HG02943 (cell line): ENCODE results near the gene RPS26.
"Not testable (repeated sequence)": the region's sequence is repeated elsewhere in the genome, so short reads cannot be mapped to it uniquely, and the experiment has no call there.

Source experiments
- ATAC-seq: cut with Tn5 transposase; IDR thresholded peaks from one replicate; pipeline ENCODE4 v1.9.1; 2021; ENCODE audit warnings: mild to moderate bottlenecking, low read depth, moderate library complexity; ENCODE audit not compliant: unreplicated experiment

The RPS26 gene

GRCh38 chr12:56074396-56074795 lies 32.7 kb downstream of the RPS26 start:
- ATAC-seq: no peak

- ATAC-seq: not testable (repeated sequence)
Measured at GRCh38 chr12:56077966-56078365, 36.2 kb downstream of the RPS26 start.

- no peak for ATAC-seq
Measured at GRCh38 chr12:56078427-56078826, 36.7 kb downstream of the RPS26 start.

GRCh38 chr12:56078931-56079722 lies 37.4 kb downstream of the RPS26 start:
- ATAC-seq: no peak

GRCh38 chr12:56079723-56080555 lies 38.2 kb downstream of the RPS26 start, which contains the start of gene ERBB3:
ERBB3 (plus strand) TSS chr12:56080165; CDS start chr12:56080301, 136 bp downstream.
- no peak for ATAC-seq

GRCh38 chr12:56080556-56081138 lies 38.9 kb downstream of the RPS26 start:
- no peak for ATAC-seq

GRCh38 chr12:56081393-56082347 lies 40.0 kb downstream of the RPS26 start:
- ATAC-seq: no peak

- no peak for ATAC-seq
Measured at GRCh38 chr12:56082382-56082781, 40.7 kb downstream of the RPS26 start.

GRCh38 chr12:56082967-56083366 lies 41.2 kb downstream of the RPS26 start:
- ATAC-seq: no peak

GRCh38 chr12:56084958-56085543 lies 43.3 kb downstream of the RPS26 start:
- no peak for ATAC-seq

- no peak for ATAC-seq
Measured at GRCh38 chr12:56086096-56086495, 44.4 kb downstream of the RPS26 start.

- no peak for ATAC-seq
Measured at GRCh38 chr12:56086608-56087007, 44.9 kb downstream of the RPS26 start.

- ATAC-seq: no peak
Measured at GRCh38 chr12:56087220-56087619, 45.5 kb downstream of the RPS26 start.
